A549 (cell line): ENCODE measurements around the gene DBR1.

Experiments
- CEBPB ChIP-seq, 2 experiments: fragments of >200 bp in 1 of 2; sonication (Bioruptor Twin) in 1 of 2; formaldehyde crosslinking in 1 of 2; IDR thresholded peaks; 2 replicates each; pipeline ENCODE4 v1.6.1; 2012 to 2016
- EHMT2 ChIP-seq: fragments of 200-600 bp; sonication (generic); IDR thresholded peaks from 2 replicates; pipeline ENCODE4 v1.6.1; 2016; ENCODE audit warnings: antibody characterized with exemption, low read depth, mild to moderate bottlenecking, moderate library complexity
- ESRRA ChIP-seq: fragments of 150-350 bp; IDR thresholded peaks from 2 replicates; pipeline ENCODE4 v1.6.1; 2014; ENCODE audit warnings: mild to moderate bottlenecking, low read length, borderline replicate concordance
- MAZ ChIP-seq: fragments of 150-350 bp; IDR thresholded peaks from 2 replicates; pipeline ENCODE4 v1.6.1; 2014; ENCODE audit warnings: antibody characterized with exemption, low read depth, low read length, borderline replicate concordance
- ZFP36 ChIP-seq: fragments of 450-650 bp; IDR thresholded peaks from 2 replicates; pipeline ENCODE4 v1.6.1; 2014; ENCODE audit warnings: borderline replicate concordance; ENCODE audit not compliant: partially characterized antibody
- TF ChIP-seq, protein P1 (sequence below): fragments of 200-600 bp; sonication (generic); IDR thresholded peaks from 2 replicates; pipeline ENCODE4 v1.6.1; 2016; ENCODE audit warnings: antibody characterized with exemption, mild to moderate bottlenecking, moderate library complexity
- TF ChIP-seq, protein P2 (sequence below): fragments of >200 bp; sonication (Bioruptor Twin); formaldehyde crosslinking; IDR thresholded peaks from 3 replicates; pipeline ENCODE4 v1.5.1; 2016
- TF ChIP-seq, protein P3 (sequence below): fragments of 450-650 bp; IDR thresholded peaks from 2 replicates; pipeline ENCODE4 v1.6.1; 2014; ENCODE audit warnings: antibody characterized with exemption

DNA sequence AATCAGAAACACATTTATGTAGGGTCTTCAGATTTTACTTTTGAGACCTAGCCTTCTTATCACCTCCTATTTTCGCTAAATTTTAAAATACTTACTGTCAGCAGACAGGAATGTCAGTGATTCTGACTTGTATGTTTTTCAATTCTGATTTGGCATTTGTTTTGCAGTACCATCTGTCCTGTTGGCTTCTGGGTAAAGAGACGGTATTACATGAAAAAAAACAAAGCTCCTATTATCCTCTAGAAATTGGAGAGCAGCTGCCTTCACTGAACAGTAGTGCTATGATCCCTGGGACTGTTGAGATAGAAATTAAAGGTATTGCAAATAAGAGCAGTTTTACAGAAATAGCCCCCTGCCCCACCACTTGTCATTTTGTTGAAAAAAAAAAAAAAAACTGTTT lies 20.8 kb upstream of the DBR1 start:
- TF ChIP-seq, protein P1, sequence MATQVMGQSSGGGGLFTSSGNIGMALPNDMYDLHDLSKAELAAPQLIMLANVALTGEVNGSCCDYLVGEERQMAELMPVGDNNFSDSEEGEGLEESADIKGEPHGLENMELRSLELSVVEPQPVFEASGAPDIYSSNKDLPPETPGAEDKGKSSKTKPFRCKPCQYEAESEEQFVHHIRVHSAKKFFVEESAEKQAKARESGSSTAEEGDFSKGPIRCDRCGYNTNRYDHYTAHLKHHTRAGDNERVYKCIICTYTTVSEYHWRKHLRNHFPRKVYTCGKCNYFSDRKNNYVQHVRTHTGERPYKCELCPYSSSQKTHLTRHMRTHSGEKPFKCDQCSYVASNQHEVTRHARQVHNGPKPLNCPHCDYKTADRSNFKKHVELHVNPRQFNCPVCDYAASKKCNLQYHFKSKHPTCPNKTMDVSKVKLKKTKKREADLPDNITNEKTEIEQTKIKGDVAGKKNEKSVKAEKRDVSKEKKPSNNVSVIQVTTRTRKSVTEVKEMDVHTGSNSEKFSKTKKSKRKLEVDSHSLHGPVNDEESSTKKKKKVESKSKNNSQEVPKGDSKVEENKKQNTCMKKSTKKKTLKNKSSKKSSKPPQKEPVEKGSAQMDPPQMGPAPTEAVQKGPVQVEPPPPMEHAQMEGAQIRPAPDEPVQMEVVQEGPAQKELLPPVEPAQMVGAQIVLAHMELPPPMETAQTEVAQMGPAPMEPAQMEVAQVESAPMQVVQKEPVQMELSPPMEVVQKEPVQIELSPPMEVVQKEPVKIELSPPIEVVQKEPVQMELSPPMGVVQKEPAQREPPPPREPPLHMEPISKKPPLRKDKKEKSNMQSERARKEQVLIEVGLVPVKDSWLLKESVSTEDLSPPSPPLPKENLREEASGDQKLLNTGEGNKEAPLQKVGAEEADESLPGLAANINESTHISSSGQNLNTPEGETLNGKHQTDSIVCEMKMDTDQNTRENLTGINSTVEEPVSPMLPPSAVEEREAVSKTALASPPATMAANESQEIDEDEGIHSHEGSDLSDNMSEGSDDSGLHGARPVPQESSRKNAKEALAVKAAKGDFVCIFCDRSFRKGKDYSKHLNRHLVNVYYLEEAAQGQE = no peak
- TF ChIP-seq CEBPB (IDR thresholded peaks at IDR 0.05) = no peak
- TF ChIP-seq, protein P2, sequence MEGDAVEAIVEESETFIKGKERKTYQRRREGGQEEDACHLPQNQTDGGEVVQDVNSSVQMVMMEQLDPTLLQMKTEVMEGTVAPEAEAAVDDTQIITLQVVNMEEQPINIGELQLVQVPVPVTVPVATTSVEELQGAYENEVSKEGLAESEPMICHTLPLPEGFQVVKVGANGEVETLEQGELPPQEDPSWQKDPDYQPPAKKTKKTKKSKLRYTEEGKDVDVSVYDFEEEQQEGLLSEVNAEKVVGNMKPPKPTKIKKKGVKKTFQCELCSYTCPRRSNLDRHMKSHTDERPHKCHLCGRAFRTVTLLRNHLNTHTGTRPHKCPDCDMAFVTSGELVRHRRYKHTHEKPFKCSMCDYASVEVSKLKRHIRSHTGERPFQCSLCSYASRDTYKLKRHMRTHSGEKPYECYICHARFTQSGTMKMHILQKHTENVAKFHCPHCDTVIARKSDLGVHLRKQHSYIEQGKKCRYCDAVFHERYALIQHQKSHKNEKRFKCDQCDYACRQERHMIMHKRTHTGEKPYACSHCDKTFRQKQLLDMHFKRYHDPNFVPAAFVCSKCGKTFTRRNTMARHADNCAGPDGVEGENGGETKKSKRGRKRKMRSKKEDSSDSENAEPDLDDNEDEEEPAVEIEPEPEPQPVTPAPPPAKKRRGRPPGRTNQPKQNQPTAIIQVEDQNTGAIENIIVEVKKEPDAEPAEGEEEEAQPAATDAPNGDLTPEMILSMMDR = no peak
- TF ChIP-seq, protein P3, sequence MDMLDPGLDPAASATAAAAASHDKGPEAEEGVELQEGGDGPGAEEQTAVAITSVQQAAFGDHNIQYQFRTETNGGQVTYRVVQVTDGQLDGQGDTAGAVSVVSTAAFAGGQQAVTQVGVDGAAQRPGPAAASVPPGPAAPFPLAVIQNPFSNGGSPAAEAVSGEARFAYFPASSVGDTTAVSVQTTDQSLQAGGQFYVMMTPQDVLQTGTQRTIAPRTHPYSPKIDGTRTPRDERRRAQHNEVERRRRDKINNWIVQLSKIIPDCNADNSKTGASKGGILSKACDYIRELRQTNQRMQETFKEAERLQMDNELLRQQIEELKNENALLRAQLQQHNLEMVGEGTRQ = no peak
- TF ChIP-seq EHMT2 = no peak
- no peak for TF ChIP-seq ESRRA
- no peak for TF ChIP-seq MAZ
- no peak for TF ChIP-seq ZFP36
